IPS-18a (cell line): ENCODE results near the gene FGD1.
A peak's percentile ranks its signal among the peaks of the same experiment; 100 is the strongest.

ENCODE experiments used
- H3K27ac ChIP-seq: one replicate; pipeline ENCODE4 v1.5.1; 2013; ENCODE audit warnings: low read length
- H3K27me3 ChIP-seq: one replicate; pipeline ENCODE4 v1.6.1; 2013; ENCODE audit warnings: mild to moderate bottlenecking, low read length; ENCODE audit not compliant: control insufficient read depth, insufficient read depth
- H3K36me3 ChIP-seq: one replicate; pipeline ENCODE4 v1.6.1; 2013; ENCODE audit warnings: low read depth, low read length; ENCODE audit not compliant: control insufficient read depth
- H3K4me1 ChIP-seq: one replicate; pipeline ENCODE4 v1.6.1; 2013; ENCODE audit warnings: low read depth, low read length; ENCODE audit not compliant: control insufficient read depth
- H3K4me3 ChIP-seq: one replicate; pipeline ENCODE4 v1.5.1; 2013; ENCODE audit warnings: low read length
- H3K9ac ChIP-seq: one replicate; pipeline ENCODE4 v1.6.1; 2013; ENCODE audit warnings: mild to moderate bottlenecking, low read length, moderate library complexity
- H3K9me3 ChIP-seq: one replicate; pipeline ENCODE4 v1.6.1; 2013; ENCODE audit warnings: low read depth, low read length; ENCODE audit not compliant: control insufficient read depth

FGD1 gene

GRCh38 chrX:54419559-54420302, 76.3 kb downstream of the FGD1 start:
- no peaks in the 10 kb centered on the region for H3K27me3 ChIP-seq
- H3K9me3 ChIP-seq, result peaks cover 7% of the 10 kb centered on the region
- no peak overlapping the region for H3K4me3 ChIP-seq
- H3K27ac ChIP-seq, result no peak overlapping the region
- H3K9ac ChIP-seq, result no peak overlapping the region
- peaks cover 11% of the 10 kb centered on the region for H3K4me1 ChIP-seq
- no peaks in the 10 kb centered on the region for H3K36me3 ChIP-seq

GRCh38 chrX:54416965-54417364, 79.1 kb downstream of the FGD1 start:
- Histone ChIP-seq H3K9me3 (peaks cover 3% of the 10 kb centered on the region), H3K27ac (no peak overlapping the region), H3K36me3 (no peaks in the 10 kb centered on the region), H3K27me3 (no peaks in the 10 kb centered on the region), H3K4me1 (peaks cover 9% of the 10 kb centered on the region), H3K9ac (no peak overlapping the region), H3K4me3 (no peak overlapping the region)

- H3K27me3 ChIP-seq, result no peaks in the 10 kb centered on the region
- no peak overlapping the region for H3K27ac ChIP-seq
These were observed 80.3 kb downstream of the FGD1 start for GRCh38 chrX:54415534-54416350.

GRCh38 chrX:54413753-54414152, 82.3 kb downstream of the FGD1 start:
- Histone ChIP-seq H3K27me3 (no peaks in the 10 kb centered on the region), H3K9me3 (peaks cover 3% of the 10 kb centered on the region), H3K27ac (no peak overlapping the region), H3K4me1 (peaks cover 9% of the 10 kb centered on the region), H3K36me3 (no peaks in the 10 kb centered on the region), H3K4me3 (no peak overlapping the region), H3K9ac (no peak overlapping the region)

More at GRCh38 chrX:54415534-54416350, 80.3 kb downstream of the FGD1 start:
- H3K36me3 ChIP-seq, result no peaks in the 10 kb centered on the region
- peaks cover 9% of the 10 kb centered on the region for H3K4me1 ChIP-seq
- peaks cover 3% of the 10 kb centered on the region for H3K9me3 ChIP-seq
- peak overlapping the region; percentile 39 for H3K4me3 ChIP-seq
- H3K9ac ChIP-seq, result peak overlapping the region; percentile 52

- H3K9me3 ChIP-seq, result peaks cover 7% of the 10 kb centered on the region
- no peaks in the 10 kb centered on the region for H3K36me3 ChIP-seq
- H3K4me3 ChIP-seq, result no peak overlapping the region
- H3K27ac ChIP-seq, result no peak overlapping the region
- no peak overlapping the region for H3K9ac ChIP-seq
- no peaks in the 10 kb centered on the region for H3K27me3 ChIP-seq
- peaks cover 9% of the 10 kb centered on the region for H3K4me1 ChIP-seq
These were observed 84.3 kb downstream of the FGD1 start for GRCh38 chrX:54411732-54412131.

GRCh38 chrX:54407266-54407665, 88.8 kb downstream of the FGD1 start:
- Histone ChIP-seq H3K36me3 (no peaks in the 10 kb centered on the region), H3K9me3 (peaks cover 4% of the 10 kb centered on the region), H3K4me3 (no peak overlapping the region), H3K27ac (no peak overlapping the region), H3K4me1 (no peaks in the 10 kb centered on the region), H3K27me3 (no peaks in the 10 kb centered on the region), H3K9ac (no peak overlapping the region)

GRCh38 chrX:54397113-54397512, 98.9 kb downstream of the FGD1 start:
- peaks cover 8% of the 10 kb centered on the region for H3K9me3 ChIP-seq

More at GRCh38 chrX:54397113-54397512, 98.9 kb downstream of the FGD1 start:
- no peak overlapping the region for H3K4me3 ChIP-seq
- H3K4me1 ChIP-seq, result no peaks in the 10 kb centered on the region
- no peak overlapping the region for H3K27ac ChIP-seq
- no peak overlapping the region for H3K9ac ChIP-seq
- no peaks in the 10 kb centered on the region for H3K27me3 ChIP-seq
- H3K36me3 ChIP-seq, result no peaks in the 10 kb centered on the region
